ENCODE data around the gene HDDC2. TPM values are rescaled to one million over a fixed set of nuclear protein-coding genes. Genes with fewer than 3 reads are reported as not detected.
A peak's percentile ranks its signal among the peaks of the same experiment; 100 is the strongest.
"Not testable (repeated sequence)": the region's sequence is repeated elsewhere in the genome, so short reads cannot be mapped to it uniquely, and the experiment has no call there.

HDDC2 gene
- total RNA-seq, 1 donor from 2014 or later = 64.3 TPM

GRCh38 chr6:125306756-125307149 is 5.0 kb upstream of the HDDC2 start:
- no peak for ATAC-seq

- ATAC-seq = no peak
Measured at GRCh38 chr6:125304970-125305660, 3.3 kb upstream of the HDDC2 start.

DNA sequence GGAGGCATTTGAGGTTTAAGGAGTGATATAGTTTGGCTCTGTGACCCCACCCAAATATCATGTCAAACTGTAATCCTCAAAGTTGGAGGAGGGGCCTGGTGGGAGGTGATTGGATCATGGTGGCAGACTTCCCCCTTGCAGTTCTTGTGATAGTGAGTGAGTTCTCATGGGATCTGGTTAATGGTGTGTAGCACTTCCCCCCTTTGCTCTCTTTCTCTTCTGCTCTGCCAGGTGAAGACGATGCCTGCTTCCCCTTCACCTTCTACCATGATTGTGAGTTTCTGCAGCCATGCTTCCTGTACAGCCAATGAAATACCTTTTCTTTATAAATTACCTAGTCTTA is 1.7 kb upstream of the HDDC2 start:
- no peak for ATAC-seq

GRCh38 chr6:125302840-125303511 is 1.2 kb upstream of the HDDC2 start:
- ATAC-seq = no peak

- ATAC-seq = no peak
Measured at GRCh38 chr6:125300992-125301434, 754 bp downstream of the HDDC2 start.

- ATAC-seq = no peak
Measured at GRCh38 chr6:125299257-125299656, 2.5 kb downstream of the HDDC2 start.

GRCh38 chr6:125296471-125296870 is 5.3 kb downstream of the HDDC2 start:
- ATAC-seq = no peak

DNA sequence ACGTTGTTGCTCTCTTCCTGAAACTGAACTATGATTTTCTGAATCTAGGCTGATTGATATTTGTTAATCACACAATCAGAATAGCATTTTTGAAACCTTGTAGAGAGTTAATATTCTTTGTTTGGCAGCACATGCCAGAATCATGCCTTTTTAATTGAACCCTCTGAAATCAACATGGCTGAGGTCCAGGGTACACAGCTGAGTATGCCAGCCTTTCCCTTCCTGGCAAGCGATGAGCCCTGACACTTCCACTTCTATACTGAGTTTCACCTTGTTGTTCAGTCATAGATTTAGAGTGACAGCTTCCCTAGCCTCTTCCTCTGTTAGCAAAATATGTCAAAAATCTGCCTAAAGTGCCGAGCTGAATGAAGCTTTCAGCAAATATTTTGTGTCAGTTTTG is 6.8 kb downstream of the HDDC2 start:
- ATAC-seq = no peak

GRCh38 chr6:125294036-125294435 is 7.7 kb downstream of the HDDC2 start:
- no peak for ATAC-seq

DNA sequence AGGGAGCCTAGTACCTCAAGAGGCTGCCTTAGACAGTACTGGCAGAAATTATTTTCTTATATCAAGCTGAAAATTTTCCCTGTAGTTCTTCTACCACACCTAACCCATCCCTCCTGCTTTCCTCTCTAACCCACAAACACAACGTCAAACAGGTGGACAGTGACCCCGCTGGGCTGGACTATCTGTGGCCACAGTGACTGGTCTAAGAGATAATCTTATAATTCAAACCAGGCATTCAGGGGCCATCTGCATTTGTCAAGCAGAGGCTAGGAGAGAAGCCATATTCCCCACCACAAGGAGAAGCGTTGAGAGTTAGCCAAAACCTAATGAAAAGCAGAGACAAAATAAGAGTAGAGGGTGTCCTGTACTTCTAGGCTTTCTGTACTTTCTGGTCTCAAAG is 8.2 kb downstream of the HDDC2 start:
- ATAC-seq = no peak

DNA sequence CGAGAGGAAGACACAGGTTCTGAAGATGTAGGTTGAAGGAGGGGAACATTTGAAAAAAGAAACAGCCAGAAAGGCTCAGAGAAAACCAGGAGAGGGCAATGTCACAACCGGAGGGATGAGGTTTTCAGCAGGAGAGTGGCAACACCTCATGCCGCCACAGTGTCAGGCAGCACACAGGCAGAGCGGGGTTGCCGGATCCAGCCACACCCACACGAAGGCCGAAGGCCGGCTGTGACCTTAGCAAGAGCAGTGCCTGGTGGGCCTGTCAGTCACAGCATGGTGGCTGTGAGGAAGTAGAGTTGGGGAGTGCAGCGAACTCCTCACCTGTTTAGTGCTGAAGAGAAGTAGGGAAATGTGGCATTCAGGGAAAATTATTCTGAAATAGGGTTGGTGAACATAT is 14.0 kb downstream of the HDDC2 start:
- ATAC-seq = no peak

DNA sequence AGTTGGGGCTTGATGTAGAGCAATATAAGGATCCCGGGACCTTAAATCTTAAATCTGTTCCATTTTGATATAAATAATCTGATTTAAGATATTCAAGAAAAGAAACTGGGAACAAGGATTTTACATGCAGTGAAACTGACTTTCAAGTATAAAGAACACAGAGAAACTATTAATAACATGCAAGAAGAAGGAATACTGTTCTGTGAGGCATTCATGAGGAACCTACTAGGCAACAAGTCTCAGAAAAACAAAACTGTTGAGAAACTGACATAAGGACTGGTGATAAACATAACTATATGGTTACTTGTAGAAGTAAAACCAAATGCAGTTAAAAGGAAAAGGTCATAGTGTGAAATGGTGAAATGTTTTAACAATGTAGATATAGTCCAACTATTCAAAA is 15.8 kb downstream of the HDDC2 start:
- ATAC-seq = no peak

DNA sequence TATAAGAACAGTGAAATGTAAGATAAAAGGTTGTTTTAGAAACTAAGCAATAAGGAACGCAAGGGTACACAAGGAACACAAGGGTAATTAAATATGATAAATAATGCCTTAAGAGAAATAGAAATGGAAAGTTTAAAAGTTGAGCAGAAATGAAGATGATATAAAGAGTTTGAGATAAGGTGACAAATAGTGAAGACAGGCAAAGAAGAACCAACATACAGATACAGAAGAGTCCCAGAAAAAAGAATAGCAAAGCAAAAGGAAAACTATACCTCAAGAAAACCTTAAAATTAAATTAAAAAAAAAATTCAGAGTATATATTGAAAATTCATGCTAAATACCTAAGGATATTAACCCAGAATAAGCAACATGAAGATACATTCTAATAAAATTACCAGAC is 16.4 kb downstream of the HDDC2 start:
- no peak for ATAC-seq

GRCh38 chr6:125282470-125282869 is 19.3 kb downstream of the HDDC2 start:
- not testable (repeated sequence) for ATAC-seq

DNA sequence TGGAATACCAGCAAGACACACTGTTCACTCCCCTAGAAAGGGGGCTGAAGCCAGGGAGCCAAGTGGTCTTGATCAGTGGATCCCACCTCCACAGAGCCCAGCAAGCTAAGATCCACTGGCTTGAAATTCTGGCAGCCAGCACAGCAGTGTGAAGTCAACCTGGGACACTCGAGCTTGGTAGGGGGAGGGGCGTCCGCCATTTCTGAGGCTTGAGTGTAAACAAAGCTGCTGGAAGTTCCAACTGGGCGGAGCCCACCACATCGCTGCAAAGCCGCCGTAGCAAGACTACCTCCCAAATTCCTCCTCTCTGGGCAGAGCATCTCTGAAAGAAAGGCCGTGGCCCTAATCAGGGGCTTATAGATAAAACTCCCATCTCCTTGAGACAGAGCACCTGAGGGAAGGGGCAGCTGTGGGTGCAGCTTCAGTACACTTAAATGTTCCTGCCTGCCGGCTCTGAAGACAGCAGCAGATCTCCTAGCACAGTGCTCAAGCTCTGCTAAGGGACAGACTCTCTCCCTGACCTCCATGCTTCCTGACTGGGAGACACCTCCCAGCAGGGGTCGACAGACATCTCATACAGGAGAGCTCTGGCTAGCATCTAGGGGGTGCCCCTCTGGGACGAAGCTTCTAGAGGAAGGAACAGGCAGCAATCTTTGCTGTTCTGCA is 21.3 kb downstream of the HDDC2 start:
- ATAC-seq = not testable (repeated sequence)

GRCh38 chr6:125279961-125280360 is 21.8 kb downstream of the HDDC2 start:
- ATAC-seq = no peak

DNA sequence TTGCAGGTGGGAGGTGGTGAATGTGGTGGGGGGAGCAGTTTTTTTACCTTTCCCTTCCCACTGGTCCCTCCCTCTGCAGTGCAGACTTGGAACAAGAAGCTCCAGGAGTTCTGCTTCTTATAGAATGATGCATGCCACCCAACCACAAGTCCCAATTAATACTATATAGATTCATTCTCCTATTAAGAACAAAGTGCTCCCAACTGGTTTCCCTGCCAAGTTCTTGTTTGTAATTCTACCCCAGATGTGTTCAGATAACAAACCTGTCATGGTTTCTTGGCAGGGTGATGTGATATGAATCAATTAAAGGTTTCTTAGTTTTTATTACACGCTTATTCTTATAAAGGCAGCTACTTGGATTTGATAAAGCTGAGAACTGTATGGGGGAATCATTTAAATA is 23.9 kb downstream of the HDDC2 start:
- no peak for ATAC-seq

DNA sequence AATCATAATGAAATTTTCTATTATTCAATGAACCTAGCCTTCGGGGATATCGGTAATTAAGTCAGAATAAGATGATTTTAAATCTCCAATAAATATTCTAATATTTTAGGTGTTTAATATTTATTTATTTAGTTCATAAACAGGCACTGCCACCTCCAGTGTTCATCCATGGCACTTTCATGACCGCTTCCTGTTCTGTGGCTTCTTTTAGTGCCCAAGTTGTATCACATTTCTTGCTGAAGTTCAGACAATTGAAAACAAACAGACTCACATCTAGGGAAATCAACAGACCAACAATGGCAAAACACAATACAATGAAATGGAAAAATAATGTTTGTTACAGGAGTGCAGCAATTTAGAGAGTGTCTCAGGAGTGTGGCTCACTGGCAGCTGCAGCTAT is 26.0 kb downstream of the HDDC2 start:
- no peak for ATAC-seq

GRCh38 chr6:125274935-125275334 is 26.8 kb downstream of the HDDC2 start:
- ATAC-seq = no peak

DNA sequence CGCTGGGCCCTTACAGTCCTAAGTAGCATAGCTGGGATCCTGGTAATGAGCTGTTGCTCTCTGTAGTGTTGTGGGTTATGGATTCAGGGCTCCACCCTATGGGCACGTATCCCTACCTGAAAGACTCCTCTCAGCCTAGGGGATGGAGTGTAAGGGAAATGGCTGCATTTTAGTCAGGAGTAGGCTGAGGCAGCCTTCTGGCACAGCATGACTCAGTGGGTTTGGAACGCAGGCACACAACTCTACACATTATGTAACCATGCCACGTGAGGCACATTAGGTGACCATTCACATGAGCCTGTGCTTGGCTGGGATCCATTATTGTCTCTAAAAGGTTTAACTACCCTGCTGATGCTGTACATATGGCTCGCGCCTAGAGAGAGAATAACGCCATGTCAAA is 27.8 kb downstream of the HDDC2 start:
- ATAC-seq = peak; percentile 93

DNA sequence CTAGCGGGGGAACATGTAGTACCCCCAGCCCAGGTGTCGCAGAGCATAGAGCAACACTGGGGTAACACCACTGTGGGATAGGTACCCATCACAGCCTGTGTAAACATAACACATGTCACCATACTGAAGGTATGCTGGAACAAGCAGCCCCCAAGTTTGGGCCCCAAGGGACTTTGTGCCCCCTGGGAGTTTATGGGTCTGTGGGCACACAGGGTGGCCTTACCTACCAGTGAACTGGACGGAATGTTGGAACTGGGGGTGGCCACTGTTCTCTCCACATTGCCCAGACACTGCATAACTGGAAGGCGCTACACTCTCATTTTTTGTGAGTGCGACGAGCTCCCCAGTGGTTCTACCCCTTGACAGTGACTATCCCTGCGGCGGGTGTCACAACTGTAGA is 28.5 kb downstream of the HDDC2 start:
- no peak for ATAC-seq

GRCh38 chr6:125271486-125272159 is 30.1 kb downstream of the HDDC2 start:
- ATAC-seq = no peak

DNA sequence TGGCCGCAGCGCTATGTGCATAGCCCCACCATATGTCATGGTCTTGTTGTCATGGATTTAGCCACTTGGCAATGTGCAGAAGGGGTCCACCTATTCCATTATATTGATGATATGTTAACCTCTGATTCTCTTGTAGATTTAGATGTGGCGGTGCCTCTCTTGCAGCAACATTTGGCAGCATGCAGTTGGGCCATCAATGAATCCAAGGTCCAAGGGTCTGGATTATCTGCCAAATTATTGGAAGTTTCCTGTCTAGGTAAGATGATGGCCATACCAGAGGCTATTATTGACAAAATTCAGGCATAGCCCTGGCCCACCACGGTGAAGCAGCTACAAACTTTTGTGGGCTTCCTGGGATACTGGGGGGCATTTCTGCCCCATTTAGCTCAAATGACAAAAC is 31.4 kb downstream of the HDDC2 start:
- ATAC-seq = no peak

All from esophagus mucosa (tissue), 1 donor.